ENCODE measurements around the gene PRSS53.

- TF ChIP-seq, protein P1, sequence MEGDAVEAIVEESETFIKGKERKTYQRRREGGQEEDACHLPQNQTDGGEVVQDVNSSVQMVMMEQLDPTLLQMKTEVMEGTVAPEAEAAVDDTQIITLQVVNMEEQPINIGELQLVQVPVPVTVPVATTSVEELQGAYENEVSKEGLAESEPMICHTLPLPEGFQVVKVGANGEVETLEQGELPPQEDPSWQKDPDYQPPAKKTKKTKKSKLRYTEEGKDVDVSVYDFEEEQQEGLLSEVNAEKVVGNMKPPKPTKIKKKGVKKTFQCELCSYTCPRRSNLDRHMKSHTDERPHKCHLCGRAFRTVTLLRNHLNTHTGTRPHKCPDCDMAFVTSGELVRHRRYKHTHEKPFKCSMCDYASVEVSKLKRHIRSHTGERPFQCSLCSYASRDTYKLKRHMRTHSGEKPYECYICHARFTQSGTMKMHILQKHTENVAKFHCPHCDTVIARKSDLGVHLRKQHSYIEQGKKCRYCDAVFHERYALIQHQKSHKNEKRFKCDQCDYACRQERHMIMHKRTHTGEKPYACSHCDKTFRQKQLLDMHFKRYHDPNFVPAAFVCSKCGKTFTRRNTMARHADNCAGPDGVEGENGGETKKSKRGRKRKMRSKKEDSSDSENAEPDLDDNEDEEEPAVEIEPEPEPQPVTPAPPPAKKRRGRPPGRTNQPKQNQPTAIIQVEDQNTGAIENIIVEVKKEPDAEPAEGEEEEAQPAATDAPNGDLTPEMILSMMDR (IDR thresholded peaks at IDR 0.05): no peak
- TF ChIP-seq POLR2AphosphoS5 (IDR thresholded peaks at IDR 0.05; ENCODE audit: low read depth, low read length) (no peak), SIN3A (IDR thresholded peaks at IDR 0.05; ENCODE audit: borderline replicate concordance, insufficient read depth, low read depth, low read length) (no peak), TCF7L2 (IDR thresholded peaks at IDR 0.05; ENCODE audit: low read depth, low read length) (no peak)
- TF ChIP-seq, protein P2, sequence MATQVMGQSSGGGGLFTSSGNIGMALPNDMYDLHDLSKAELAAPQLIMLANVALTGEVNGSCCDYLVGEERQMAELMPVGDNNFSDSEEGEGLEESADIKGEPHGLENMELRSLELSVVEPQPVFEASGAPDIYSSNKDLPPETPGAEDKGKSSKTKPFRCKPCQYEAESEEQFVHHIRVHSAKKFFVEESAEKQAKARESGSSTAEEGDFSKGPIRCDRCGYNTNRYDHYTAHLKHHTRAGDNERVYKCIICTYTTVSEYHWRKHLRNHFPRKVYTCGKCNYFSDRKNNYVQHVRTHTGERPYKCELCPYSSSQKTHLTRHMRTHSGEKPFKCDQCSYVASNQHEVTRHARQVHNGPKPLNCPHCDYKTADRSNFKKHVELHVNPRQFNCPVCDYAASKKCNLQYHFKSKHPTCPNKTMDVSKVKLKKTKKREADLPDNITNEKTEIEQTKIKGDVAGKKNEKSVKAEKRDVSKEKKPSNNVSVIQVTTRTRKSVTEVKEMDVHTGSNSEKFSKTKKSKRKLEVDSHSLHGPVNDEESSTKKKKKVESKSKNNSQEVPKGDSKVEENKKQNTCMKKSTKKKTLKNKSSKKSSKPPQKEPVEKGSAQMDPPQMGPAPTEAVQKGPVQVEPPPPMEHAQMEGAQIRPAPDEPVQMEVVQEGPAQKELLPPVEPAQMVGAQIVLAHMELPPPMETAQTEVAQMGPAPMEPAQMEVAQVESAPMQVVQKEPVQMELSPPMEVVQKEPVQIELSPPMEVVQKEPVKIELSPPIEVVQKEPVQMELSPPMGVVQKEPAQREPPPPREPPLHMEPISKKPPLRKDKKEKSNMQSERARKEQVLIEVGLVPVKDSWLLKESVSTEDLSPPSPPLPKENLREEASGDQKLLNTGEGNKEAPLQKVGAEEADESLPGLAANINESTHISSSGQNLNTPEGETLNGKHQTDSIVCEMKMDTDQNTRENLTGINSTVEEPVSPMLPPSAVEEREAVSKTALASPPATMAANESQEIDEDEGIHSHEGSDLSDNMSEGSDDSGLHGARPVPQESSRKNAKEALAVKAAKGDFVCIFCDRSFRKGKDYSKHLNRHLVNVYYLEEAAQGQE (IDR thresholded peaks at IDR 0.05; ENCODE audit: insufficient read depth in 1 of 2, low read depth in 2 of 2, low read length in 1 of 2): no peak
Observed at GRCh38 chr16:31134091-31134571, 45.4 kb upstream of the PRSS53 start.
